ENCODE measurements around the gene PCDHA1. TPM values are rescaled to one million over a fixed set of nuclear protein-coding genes. Genes with fewer than 3 reads are reported as not detected.

Gene PCDHA1
- total RNA-seq, 4 donors from 2014 or later, result not detected

GRCh38 chr5:141003031-141003430, 217.1 kb downstream of the PCDHA1 start:
- no peak for ATAC-seq
- peaks cover 0 to 7% (median 4%) of the 10 kb centered on the region in 3 donors for H3K27me3 ChIP-seq

DNA sequence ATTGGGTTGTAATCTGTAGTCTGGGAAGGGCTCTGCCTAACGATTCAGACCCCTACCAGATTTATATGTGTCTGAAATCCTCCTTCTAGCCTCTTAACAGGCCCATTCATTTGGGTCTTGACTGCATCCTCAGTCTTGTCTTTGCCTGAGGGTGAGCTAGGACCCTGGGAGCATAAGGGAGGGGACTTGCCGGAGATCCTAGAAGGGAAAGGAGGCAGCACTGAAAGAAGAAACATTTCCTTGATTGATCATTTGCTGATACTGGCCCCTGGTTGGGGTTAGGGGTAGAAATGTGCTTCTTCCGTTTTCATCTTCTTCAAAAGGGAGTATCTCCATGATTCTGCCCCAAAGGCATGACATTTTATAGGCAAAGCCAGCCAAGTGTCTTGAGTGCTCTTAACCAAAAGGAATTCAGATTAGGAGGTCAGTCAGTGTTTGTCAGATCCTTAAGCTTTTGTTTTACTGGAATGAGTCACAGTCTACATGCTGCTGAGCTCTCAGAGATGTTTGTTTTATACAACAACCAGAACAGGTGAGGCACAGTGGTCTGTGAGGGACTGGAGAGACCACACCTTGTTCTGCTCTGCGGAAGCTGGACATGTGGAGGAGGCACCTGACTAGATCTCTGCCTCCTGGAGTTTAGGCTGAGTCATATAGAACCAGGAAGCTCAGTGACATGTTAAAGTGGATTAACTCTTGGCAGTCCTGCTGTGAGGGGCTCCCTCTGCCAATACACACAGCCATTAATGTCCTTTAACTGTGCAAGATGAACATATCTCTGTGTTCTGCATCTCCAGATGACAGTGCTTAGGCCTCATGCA, 218.1 kb downstream of the PCDHA1 start:
- TF ChIP-seq POLR2A (IDR thresholded peaks at IDR 0.05) (no peak), CTCF (IDR thresholded peaks at IDR 0.05 in 4 of 5, conservative IDR thresholded peaks at IDR 0.05 in 1 of 5) (no peak)
- Histone ChIP-seq H3K36me3 (no peaks in the 10 kb centered on the region), H3K9me3 (no peaks in the 10 kb centered on the region), H3K4me3 (no peak overlapping the region), H3K27me3 (peaks cover 0 to 7% (median 4%) of the 10 kb centered on the region in 3 donors), H3K4me1 (no peaks in the 10 kb centered on the region), H3K27ac (no peak overlapping the region)
- in situ Hi-C loops (cut with MboI; ENCODE audit: low sequenced_read_pairs in 4 of 4), result no loop called here
- ATAC-seq (no peak), DNase-seq (no peak)
- intact Hi-C loops (cut with DNase I; ENCODE audit: low total_unique reads), result no loop called here

More at GRCh38 chr5:141003031-141003430, 217.1 kb downstream of the PCDHA1 start:
- intact Hi-C loops (cut with DNase I; ENCODE audit: low total_unique reads) (no loop called here), in situ Hi-C loops (cut with MboI; ENCODE audit: low sequenced_read_pairs in 4 of 4) (no loop called here)
- no peak for DNase-seq
- no peaks in the 10 kb centered on the region for H3K36me3 ChIP-seq
- H3K4me3 ChIP-seq, result no peak overlapping the region
- no peak for TF ChIP-seq CTCF (IDR thresholded peaks at IDR 0.05 in 4 of 5, conservative IDR thresholded peaks at IDR 0.05 in 1 of 5)
- no peak for TF ChIP-seq POLR2A (IDR thresholded peaks at IDR 0.05)
- no peaks in the 10 kb centered on the region for H3K9me3 ChIP-seq
- no peaks in the 10 kb centered on the region for H3K4me1 ChIP-seq
- H3K27ac ChIP-seq, result no peak overlapping the region

DNA sequence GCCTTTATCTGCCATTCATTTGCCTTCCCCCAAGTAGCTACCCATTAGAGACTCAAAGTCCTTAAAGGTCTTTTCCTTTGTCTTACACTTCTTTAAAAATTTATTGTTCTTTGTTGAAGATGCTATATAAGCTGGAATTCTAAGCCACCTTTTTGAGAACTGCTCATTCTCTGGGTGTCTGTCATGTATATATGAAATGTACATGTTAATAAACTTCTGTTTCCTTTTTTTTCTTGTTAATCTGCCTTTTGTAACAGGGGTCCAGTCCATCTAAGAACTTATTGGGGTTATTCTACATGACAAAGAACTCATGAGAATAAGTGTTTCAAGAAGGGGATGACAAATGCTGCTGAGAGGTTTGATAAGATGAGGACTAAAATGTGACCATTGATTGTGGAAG, 221.9 kb downstream of the PCDHA1 start:
- Histone ChIP-seq H3K27ac (no peak overlapping the region), H3K4me1 (no peaks in the 10 kb centered on the region), H3K27me3 (no peaks in the 10 kb centered on the region), H3K4me3 (no peak overlapping the region), H3K9me3 (no peaks in the 10 kb centered on the region), H3K36me3 (no peaks in the 10 kb centered on the region)
- DNase-seq (no peak), ATAC-seq (no peak)
- in situ Hi-C loops (cut with MboI; ENCODE audit: low sequenced_read_pairs in 4 of 4) (no loop called here), intact Hi-C loops (cut with DNase I; ENCODE audit: low total_unique reads) (no loop called here)
- TF ChIP-seq POLR2A (IDR thresholded peaks at IDR 0.05) (no peak), CTCF (IDR thresholded peaks at IDR 0.05 in 4 of 5, conservative IDR thresholded peaks at IDR 0.05 in 1 of 5) (no peak)

- Histone ChIP-seq H3K9me3 (no peaks in the 10 kb centered on the region), H3K27me3 (no peaks in the 10 kb centered on the region), H3K4me1 (no peaks in the 10 kb centered on the region), H3K4me3 (no peak overlapping the region), H3K36me3 (no peaks in the 10 kb centered on the region), H3K27ac (no peak overlapping the region)
- intact Hi-C loops (cut with DNase I; ENCODE audit: low total_unique reads), result no loop called here
- in situ Hi-C loops (cut with MboI; ENCODE audit: low sequenced_read_pairs in 4 of 4), result no loop called here
- DNase-seq (no peak), ATAC-seq (no peak)
- TF ChIP-seq CTCF (IDR thresholded peaks at IDR 0.05 in 4 of 5, conservative IDR thresholded peaks at IDR 0.05 in 1 of 5) (no peak), POLR2A (IDR thresholded peaks at IDR 0.05) (no peak)
Observed at GRCh38 chr5:141010047-141010793, 224.3 kb downstream of the PCDHA1 start.

Measured in gastrocnemius medialis (tissue), 4 donors.